Retinal pigment epithelial cell (primary cell): ENCODE results near the gene ARAP1.

Source experiments
- DNase-seq: peaks from one replicate; pipeline ENCODE4 v3.0.0-alpha.2; 2010; ENCODE audit warnings: low read depth
- H3K4me3 ChIP-seq: 2 replicates; pipeline ENCODE4 v1.5.1; 2011; ENCODE audit warnings: mild to moderate bottlenecking, low read length, control low read depth, moderate library complexity
- CTCF ChIP-seq: conservative IDR thresholded peaks from 2 replicates; pipeline ENCODE4 v1.5.1; 2011; ENCODE audit warnings: low read depth, low read length, control low read depth, inconsistent platforms

ARAP1 gene

GRCh38 chr11:72758690-72759389 lies 6.6 kb upstream of the ARAP1 start:
- no peak for TF ChIP-seq CTCF
- DNase-seq: peak; percentile 86
- no peak overlapping the region for H3K4me3 ChIP-seq

GRCh38 chr11:72758304-72758689 lies 6.1 kb upstream of the ARAP1 start:
- DNase-seq: no peak
- no peak overlapping the region for H3K4me3 ChIP-seq
- no peak for TF ChIP-seq CTCF

GRCh38 chr11:72755713-72756285 lies 3.6 kb upstream of the ARAP1 start:
- no peak for DNase-seq
- no peak for TF ChIP-seq CTCF
- H3K4me3 ChIP-seq: no peak overlapping the region

- TF ChIP-seq CTCF: no peak
- no peak overlapping the region for H3K4me3 ChIP-seq
- DNase-seq: no peak
These were observed 2.4 kb upstream of the ARAP1 start for GRCh38 chr11:72754544-72755155.

GRCh38 chr11:72754149-72754543 lies 1.9 kb upstream of the ARAP1 start:
- TF ChIP-seq CTCF: no peak
- DNase-seq: no peak
- no peak overlapping the region for H3K4me3 ChIP-seq

GRCh38 chr11:72753341-72754148 lies 1.3 kb upstream of the ARAP1 start:
- H3K4me3 ChIP-seq: no peak overlapping the region
- TF ChIP-seq CTCF: no peak
- no peak for DNase-seq
